HG03039 (cell line): Measurements from ENCODE around the gene SLC8B1.

ENCODE experiments used
- ATAC-seq: cut with Tn5 transposase; IDR thresholded peaks from one replicate; pipeline ENCODE4 v1.9.1; 2021; ENCODE audit warnings: mild to moderate bottlenecking, moderate library complexity; ENCODE audit not compliant: unreplicated experiment

The SLC8B1 gene

DNA sequence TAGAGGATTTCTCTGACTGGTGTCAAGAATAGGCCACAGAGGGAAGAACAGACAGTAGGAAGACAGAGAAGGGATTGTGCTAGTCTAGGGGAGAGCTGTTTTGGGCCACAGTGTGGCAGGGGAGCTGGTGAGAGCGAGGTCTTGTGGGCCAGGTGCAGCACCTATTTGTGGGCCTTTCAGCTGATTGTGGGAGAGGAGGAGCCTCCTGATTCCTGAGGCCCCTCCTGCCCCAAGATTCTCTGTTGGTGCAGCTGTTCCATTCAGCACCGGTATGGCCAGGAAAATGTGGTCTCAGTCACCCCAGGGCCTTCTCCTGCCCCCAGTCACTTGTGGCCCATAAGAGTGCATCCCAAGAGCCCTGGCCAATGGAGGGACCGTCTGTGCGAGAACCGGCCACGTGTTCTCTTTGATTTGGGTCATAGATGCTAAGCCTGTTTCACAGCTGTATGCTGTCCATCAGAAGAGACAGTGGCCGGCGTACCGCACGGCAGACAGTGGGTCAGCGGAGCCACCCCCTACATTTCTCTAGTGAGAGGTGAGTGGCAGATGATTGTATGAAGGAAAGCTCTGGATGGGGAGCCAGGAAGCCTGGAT lies 86.0 kb downstream of the SLC8B1 start:
- no peak for ATAC-seq
